GM21576 (cell line): ENCODE results near the gene POC5.

Experiments
- ATAC-seq: cut with Tn5 transposase; IDR thresholded peaks from one replicate; pipeline ENCODE4 v1.9.1; 2021; ENCODE audit warnings: mild to moderate bottlenecking, moderate library complexity; ENCODE audit not compliant: unreplicated experiment

The POC5 gene

DNA sequence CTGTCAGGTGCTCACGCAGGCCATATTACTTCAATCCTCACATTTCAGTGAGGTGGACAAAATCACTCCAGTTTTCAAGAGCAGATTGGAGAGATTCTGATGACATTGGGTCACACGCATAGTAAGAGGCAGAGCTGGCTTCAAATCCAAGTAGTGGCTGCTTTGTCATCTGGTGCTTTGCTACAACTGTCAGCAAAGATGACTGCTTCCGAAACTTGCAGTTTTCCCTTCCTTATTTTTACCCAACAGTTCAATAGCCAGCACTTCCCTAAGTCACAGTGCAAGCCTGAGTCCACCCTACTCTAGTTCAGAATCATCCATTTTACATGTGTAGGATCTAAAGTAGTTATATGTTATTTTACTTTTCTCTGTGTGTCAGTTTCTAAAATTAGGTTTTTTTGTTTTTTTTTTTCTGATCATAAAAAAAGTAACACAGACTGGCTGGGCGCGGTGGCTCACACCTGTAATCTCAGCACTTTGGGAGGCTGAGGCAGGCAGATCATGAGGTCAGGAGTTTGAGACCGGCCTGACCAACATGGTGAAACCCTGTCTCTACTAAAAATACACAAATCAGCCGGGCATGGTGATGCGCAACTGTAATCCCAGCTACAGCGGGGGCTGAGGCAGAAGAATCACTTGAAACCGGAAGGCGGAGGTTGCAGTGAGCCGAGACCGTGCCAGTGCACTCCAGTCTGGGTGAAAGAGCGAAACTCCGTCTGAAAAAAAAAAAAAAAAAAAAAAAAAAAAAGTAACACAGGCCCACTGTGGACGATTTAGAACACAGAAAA is 56.4 kb downstream of the POC5 start:
- no peak for ATAC-seq

DNA sequence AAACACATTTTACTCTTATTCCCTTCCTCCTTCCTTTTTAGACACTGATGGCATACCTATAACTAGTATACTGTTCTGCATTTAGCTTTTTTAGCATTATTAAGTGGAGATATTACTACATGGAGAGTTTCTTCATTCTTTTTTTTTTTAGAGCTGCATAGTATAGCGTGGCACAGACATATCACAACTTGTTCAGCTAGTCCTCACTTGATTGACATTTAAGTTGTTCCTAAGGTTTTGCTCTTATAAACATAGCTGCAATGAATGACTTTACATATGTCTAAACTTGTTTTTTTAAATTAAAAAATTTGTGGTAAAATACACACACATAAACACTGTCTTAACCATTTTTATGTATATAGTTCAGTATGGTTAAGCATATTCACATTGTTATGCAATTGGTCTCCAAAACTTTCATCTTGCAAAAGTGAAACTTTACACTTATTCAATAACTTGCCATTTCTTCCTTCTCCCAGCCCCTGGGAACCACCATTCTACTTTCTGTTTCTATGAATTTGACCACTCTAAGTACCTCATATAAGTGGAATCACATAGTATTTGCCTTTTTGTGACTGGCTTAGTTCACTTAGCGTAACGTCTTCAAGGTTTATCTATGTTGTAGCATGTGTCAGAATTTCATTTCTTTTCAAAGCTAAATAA is 57.3 kb downstream of the POC5 start:
- ATAC-seq: no peak

DNA sequence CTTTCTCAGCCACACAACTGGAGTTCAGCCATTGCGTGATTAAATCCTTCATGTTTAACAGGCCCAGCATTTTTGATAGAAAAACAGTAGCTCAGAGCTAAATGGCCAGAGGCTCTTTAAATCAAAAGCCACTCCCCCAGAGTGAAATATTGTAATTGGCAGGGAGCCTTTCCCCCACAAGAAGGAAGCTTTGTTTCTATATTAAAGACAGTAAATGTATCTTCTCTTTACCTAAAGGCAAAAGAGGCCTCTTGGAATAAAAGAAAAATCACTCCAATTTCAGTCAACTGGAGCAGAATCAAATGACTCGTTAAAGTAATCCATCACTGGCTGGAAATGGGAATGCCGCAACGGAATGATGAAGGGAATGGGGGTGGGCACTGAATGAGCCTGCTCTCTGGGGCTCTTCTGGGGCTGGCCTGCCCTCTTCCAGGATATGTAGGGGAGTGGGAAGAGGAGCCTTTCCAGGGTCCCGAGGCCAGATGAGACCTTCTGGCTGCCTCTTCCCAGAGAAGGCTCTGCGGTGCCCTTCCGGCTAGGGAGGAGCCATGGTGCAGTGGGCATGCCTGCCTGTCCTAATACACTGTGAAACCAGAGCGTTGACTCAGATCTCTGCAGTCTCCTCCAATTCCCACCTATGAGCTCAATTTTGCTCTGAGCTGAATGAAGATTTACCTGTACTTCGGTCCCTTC is 60.8 kb downstream of the POC5 start:
- ATAC-seq: no peak

DNA sequence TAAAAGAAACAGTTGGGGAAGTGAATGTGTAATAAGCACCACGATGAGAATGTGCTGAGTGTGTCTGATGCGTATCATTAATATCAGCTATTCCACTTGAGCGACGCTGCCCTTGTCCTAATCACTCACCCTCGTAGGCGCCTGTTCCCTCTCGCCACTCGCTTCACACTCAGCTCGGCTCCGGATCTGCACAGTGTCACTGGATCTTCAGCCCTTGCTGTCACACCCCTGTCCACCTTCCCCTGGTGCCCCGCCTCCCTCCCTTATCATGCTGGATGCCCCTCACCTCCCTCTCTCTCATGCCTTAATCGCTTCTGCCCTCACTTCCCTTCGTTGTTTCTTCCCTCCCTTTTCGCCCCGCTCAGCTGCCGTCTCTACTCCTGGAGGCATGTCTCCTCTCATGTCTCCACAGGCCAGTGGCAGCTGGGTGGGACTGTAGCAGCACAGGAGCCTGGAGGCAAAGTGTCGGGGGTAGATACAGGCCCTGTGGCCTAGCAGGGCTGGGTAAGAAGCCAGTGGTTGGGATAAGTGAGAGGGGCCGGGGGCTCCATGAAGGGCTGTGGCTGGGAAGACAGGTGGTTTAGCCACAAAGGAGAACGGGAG is 62.4 kb downstream of the POC5 start:
- no peak for ATAC-seq

DNA sequence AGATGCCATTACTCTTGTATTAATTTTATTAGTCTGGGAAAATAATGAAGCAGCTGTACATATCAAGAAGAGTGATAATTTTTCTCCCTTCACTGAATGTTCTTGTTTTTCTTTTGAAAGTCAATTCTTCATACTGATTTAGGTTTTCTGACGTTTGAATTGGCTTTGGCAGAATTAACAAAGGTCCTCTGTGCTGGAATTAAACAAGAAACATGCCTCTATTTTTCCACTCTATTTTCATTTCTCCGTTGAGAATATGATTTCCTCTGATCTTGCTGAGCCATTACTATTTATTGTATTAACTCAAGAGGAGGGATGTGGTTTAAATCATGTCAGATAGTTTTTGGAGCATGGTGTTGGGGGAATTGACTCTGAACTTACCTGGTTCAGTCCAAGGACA is 63.7 kb downstream of the POC5 start:
- no peak for ATAC-seq

DNA sequence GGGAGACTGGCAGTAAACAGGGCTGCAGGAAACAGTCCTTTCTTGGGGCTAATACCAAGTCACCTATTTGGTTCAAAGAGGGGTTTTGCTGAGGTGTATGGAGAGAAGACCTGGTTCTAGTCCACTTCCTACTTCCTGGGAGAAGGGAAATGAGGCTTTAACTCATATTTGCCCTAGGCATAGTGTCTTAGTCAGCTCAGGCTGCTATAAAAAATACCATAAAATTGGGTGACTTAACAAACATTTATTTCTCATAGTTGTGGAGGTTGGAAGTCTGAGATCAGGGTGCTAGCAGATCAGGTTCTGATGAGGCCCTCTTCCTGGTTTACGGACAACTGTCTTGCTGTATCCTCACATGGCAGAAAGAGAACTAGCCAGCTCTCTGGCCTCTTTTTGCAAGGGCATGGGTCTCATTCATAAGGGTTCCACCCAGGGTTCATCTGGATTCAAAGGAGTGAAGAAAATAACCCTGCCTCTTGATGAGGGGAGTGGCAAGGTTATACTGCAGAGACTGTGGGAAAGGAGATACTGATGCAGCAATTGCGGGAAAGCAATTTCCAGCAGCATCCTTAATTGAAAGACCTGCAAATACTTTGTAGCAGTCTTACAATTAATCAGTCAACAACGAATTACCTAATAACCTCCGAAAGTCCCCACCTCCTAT is 65.5 kb downstream of the POC5 start:
- ATAC-seq: no peak

DNA sequence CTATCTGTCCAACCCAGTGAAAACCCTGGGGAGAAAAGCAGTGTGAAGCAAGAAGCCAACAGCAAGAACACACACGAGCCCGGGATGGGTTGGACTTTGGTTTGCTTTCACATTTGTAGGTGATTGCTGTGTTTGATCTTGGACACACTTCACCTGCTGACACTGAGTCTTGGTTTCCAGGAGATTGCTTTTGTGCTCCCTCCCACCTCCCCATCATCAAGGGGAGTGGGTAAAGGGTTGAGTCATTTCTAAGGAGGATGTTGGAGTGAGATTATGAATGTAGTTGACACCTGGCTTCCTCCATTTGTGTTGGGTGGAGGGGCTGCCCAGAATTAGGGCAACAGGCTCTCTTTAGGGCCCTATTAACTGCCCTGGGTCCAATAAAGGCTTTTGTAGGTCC is 68.5 kb downstream of the POC5 start:
- ATAC-seq: no peak

DNA sequence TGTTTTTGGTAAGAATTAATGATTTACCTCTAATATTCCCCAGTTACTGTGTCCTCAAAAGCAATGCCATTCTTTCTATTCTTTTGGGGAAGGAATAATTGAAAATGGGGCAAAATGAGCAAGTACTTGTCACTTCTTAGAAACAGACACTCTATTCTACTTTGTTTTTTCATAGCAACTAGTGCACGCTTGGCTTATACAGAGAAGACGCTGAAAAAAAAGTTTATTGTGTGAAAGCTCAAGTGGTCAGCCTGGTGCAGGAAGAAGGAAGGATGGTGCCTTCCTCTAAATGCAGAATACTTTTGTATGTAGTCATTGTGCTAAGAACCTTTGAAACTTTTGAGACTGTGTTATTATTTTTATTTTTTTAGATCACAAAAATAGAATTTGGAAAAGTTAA is 76.4 kb downstream of the POC5 start:
- no peak for ATAC-seq

DNA sequence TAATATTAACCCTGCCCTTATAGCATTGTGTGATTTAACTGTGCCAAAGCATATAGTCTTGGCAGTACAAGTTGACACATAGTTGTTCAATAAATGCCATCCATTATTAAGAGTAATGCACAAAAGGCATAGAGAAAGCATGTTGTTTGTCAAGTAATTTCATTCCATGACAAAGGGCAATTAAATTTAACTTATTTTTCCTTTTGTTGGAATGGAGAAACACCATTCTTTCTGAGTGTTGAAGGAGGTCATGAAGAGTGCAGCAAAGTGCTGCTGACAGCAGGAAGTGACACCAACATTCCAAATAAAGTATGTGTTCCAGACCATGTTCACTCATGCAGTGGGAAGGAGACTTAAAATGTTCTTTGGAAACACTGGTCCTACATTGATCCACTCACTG is 76.8 kb downstream of the POC5 start:
- ATAC-seq: no peak

DNA sequence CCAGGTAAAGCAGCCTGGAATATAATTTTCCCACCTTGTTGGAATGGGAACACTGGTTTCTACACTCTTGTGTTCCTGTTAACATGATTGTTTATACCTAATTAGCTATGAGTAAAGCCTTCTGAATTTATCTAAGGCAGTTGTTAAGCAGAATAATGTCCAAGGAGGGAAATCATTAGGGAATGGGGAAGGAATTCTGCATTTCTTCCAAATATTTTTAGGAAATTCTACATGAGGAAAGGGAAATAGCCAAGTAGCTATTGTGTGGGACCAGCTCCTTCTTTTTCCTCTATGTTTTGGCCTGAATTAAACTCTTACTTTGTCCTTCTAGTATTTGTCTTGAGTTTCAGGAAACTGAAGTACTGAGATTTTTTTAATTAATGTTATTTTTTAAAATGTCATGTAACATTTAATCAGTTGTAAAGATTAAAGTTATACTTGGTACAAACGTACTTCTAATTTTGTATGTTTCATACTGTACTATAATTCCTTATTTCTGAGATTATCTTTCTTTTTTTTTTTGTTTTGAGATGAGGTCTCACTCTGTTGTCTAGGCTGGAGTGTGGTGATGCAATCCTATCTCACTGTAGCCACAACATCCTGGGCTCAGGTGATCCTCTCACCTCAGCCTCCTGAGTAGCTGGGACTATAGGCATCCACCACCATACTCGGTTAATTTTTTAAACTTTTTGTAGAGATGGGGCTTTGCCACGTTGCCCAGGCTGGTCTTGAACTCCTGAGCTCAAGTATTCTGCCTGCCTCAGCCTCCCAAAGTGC is 77.5 kb downstream of the POC5 start:
- no peak for ATAC-seq

DNA sequence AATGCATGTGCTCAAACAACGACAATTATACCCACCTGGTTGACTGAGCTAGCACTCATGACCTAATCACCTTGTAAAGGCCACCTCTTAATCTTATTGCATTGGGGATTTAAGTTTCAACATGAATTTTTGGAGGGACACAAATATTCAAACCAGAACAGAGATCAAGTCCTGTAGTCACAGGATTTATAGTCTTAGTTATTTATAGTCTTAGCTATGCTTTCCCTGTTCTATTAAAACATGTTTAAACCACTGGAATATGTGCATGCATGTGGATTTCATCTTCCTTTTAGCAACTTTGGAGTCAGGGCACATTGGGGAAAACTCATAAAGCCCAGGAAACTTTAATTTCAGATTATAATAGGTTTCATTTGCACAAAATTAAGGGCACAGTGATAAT is 79.3 kb downstream of the POC5 start:
- no peak for ATAC-seq

DNA sequence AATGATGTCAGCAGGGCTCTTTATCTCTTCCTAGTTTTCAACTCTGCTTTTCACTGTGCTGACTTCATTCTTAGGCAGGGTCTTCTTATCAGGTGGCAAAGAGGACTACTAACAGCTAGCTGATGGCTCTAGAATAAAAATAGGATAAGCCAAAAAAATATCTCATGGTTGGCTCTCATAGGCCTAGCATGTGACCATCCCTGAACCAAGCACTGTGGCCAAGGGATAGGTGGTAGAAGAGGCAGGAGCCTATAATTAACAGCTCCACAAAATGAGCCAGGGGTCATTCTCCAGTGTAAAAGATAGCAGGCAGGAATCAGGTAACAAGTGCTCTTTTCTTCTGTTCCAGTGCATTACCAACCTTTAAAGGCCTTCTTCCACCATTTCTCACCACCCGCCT is 84.9 kb downstream of the POC5 start:
- no peak for ATAC-seq

DNA sequence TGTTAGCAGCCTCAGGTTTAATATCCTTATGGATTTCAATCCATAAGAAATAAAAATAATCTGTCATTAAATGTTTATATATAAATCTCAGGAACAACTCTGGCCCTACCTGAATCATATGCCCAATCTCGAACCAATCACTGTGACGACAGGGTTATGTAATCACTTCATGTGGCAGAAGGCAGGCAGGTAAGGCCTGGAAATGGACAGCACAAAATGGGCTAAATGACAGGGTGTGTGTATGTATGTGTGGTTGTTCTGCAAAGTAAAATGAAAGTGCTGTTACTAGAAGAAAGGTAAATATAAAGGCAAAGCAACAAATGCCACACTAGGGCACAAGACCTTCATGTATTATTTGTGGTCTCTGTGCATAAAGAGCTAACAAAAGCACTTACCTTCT is 86.4 kb downstream of the POC5 start:
- no peak for ATAC-seq

DNA sequence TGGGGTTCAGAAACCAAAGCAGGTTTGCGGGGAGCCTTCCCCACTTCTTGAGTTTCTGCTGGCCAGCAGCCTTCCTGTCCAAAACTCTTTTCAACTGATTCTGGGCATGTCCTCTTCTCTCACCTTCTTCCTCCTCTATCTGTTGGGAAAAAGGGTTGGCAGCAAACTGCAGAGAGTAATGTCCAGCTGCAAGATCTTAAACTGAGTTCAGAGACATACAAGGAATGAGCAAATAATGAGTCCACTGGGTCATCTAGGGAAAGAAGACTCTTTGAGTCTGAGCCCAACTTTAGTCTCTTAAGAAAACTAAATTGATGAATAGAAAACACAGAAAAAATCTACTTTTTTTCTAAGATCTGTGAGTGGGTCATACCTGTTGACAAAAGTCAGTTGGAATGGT is 89.4 kb downstream of the POC5 start:
- ATAC-seq: no peak

DNA sequence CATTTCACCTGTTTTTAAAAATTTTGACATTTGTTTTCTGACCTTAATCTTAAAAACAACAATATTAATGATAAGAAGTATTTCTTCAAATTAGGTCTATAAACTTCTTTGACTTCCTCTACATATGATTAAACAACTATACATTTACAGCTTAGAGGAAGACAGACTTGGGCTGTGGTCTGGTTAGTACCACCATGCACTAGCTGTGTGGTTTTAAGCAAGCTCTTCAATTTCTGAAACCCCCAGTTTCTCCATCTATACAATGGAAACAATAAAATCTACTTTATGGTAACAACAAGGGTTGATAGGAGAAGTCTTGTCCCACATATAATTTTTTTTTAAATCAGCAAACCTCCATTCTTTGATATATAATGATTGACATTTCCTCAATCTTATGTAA is 90.3 kb downstream of the POC5 start:
- no peak for ATAC-seq
